ENCODE results near the gene RCAN2.

The RCAN2 gene

GRCh38 chr6:46393940-46394337, 97.3 kb downstream of the RCAN2 start:
- TF ChIP-seq PPARA (CRISPR knock-in tag; IDR thresholded peaks at IDR 0.05; ENCODE audit: borderline replicate concordance) = no peak
- no peak for TF ChIP-seq RARB (CRISPR knock-in tag; IDR thresholded peaks at IDR 0.05)
- no peak for TF ChIP-seq ZNF565 (CRISPR knock-in tag; conservative IDR thresholded peaks at IDR 0.05; ENCODE audit: low read depth)
- no peak for TF ChIP-seq TOX (CRISPR knock-in tag; IDR thresholded peaks at IDR 0.05; ENCODE audit: borderline replicate concordance)
- no peak for TF ChIP-seq PATZ1 (CRISPR knock-in tag; IDR thresholded peaks at IDR 0.05; ENCODE audit: borderline replicate concordance)
- TF ChIP-seq ZNF8 (CRISPR knock-in tag; IDR thresholded peaks at IDR 0.05) = no peak
- TF ChIP-seq ESRRG (CRISPR knock-in tag; IDR thresholded peaks at IDR 0.05) = no peak
- TF ChIP-seq BACH2 (CRISPR knock-in tag; IDR thresholded peaks at IDR 0.05; ENCODE audit: borderline replicate concordance) = no peak
- ATAC-seq = no peak

GRCh38 chr6:46393161-46393939, 97.9 kb downstream of the RCAN2 start:
- TF ChIP-seq CREB5 (CRISPR knock-in tag; IDR thresholded peaks at IDR 0.05; ENCODE audit: low read depth) = no peak
- no peak for TF ChIP-seq POU6F1 (CRISPR knock-in tag; IDR thresholded peaks at IDR 0.05; ENCODE audit: borderline replicate concordance, low read depth)
- no peak for TF ChIP-seq ZFP30 (CRISPR knock-in tag; IDR thresholded peaks at IDR 0.05)
- no peak for TF ChIP-seq ISL1 (CRISPR knock-in tag; IDR thresholded peaks at IDR 0.05)
- TF ChIP-seq CSDC2 (CRISPR knock-in tag; IDR thresholded peaks at IDR 0.05) = no peak
- TF ChIP-seq OSR1 (CRISPR knock-in tag; IDR thresholded peaks at IDR 0.05) = no peak
- no peak for TF ChIP-seq ZC3H10 (CRISPR knock-in tag; IDR thresholded peaks at IDR 0.05)
- no peak for TF ChIP-seq ZNF565 (CRISPR knock-in tag; conservative IDR thresholded peaks at IDR 0.05; ENCODE audit: low read depth)
- TF ChIP-seq TCF4 (CRISPR knock-in tag; IDR thresholded peaks at IDR 0.05; ENCODE audit: borderline replicate concordance) = no peak
- no peak for TF ChIP-seq TSHZ2 (CRISPR knock-in tag; IDR thresholded peaks at IDR 0.05)
- TF ChIP-seq ESRRG (CRISPR knock-in tag; IDR thresholded peaks at IDR 0.05) = no peak
- no peak for TF ChIP-seq BACH2 (CRISPR knock-in tag; IDR thresholded peaks at IDR 0.05; ENCODE audit: borderline replicate concordance)
- TF ChIP-seq PATZ1 (CRISPR knock-in tag; IDR thresholded peaks at IDR 0.05; ENCODE audit: borderline replicate concordance) = no peak
- TF ChIP-seq CSRNP3 (CRISPR knock-in tag; IDR thresholded peaks at IDR 0.05) = no peak
- TF ChIP-seq ZNF70 (CRISPR knock-in tag; IDR thresholded peaks at IDR 0.05) = no peak
- no peak for TF ChIP-seq ZFP3 (CRISPR knock-in tag; IDR thresholded peaks at IDR 0.05)
- no peak for ATAC-seq

Data from SK-N-SH treated with all-trans-retinoic acid at 6 μM for 48 hours (cell line).